22Rv1 (cell line): ENCODE data around the gene NIPAL3.

ENCODE experiments used
- ZFX ChIP-seq: fragments of 450-650 bp; IDR thresholded peaks from 2 replicates; pipeline ENCODE4 v1.6.1; 2017; ENCODE audit warnings: antibody characterized with exemption, borderline replicate concordance
- TF ChIP-seq, protein P1 (sequence below): fragments of 450-650 bp; IDR thresholded peaks from 2 replicates; pipeline ENCODE4 v1.5.1; 2017; ENCODE audit warnings: mild to moderate bottlenecking

DNA sequence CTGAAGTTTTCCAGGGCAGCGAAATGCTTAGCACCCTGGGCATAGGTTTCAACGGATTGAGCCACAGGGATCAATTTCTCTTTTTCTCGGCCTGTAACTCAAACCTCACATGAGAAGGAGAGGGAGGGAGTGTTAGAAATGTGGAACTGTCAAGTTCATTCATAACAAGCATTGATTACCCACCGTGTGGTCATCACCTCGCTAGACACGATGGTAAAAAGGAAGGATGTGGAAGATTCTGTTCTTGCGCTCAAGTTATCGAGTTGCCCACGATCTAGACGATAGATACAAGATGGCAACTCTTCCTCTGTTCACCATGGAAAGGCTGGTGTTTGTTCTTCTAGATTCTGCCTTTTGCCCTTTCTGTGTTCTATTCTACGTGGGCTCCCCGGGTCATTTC is 83.0 kb downstream of the NIPAL3 start:
- TF ChIP-seq, protein P1, sequence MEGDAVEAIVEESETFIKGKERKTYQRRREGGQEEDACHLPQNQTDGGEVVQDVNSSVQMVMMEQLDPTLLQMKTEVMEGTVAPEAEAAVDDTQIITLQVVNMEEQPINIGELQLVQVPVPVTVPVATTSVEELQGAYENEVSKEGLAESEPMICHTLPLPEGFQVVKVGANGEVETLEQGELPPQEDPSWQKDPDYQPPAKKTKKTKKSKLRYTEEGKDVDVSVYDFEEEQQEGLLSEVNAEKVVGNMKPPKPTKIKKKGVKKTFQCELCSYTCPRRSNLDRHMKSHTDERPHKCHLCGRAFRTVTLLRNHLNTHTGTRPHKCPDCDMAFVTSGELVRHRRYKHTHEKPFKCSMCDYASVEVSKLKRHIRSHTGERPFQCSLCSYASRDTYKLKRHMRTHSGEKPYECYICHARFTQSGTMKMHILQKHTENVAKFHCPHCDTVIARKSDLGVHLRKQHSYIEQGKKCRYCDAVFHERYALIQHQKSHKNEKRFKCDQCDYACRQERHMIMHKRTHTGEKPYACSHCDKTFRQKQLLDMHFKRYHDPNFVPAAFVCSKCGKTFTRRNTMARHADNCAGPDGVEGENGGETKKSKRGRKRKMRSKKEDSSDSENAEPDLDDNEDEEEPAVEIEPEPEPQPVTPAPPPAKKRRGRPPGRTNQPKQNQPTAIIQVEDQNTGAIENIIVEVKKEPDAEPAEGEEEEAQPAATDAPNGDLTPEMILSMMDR, result no peak
- no peak for TF ChIP-seq ZFX
